Breast epithelium (tissue), 4 donors: ENCODE measurements around the gene RCOR3. TPM values are rescaled to one million over a fixed set of nuclear protein-coding genes. Genes with fewer than 3 reads are reported as not detected.

ENCODE experiments used
- DNase-seq, 2 donors: peaks; one replicate each; pipeline ENCODE4 v3.0.0-alpha.2; 2019; ENCODE audit warnings: low spot score in 2 of 2
- H3K27ac ChIP-seq, 2 donors: fragments of 200-600 bp; sonication (generic) in 1 of 2; one replicate each; pipeline ENCODE4 v1.5.1; 2016 to 2019; ENCODE audit warnings: mild to moderate bottlenecking in 1 of 2
- H3K27me3 ChIP-seq, 2 donors: fragments of 200-600 bp; sonication (generic) in 1 of 2; one replicate each; pipeline versions ENCODE4 v1.5.1 to v1.6.0; 2017 to 2019; ENCODE audit warnings: control low read depth in 1 of 2, mild to moderate bottlenecking in 1 of 2
- H3K36me3 ChIP-seq: fragments of 200-600 bp; one replicate; pipeline ENCODE4 v1.5.1; 2019
- H3K4me1 ChIP-seq, 2 donors: fragments of 200-600 bp; sonication (generic); one replicate each; pipeline ENCODE4 v1.5.1; 2016 to 2019; ENCODE audit warnings: control low read depth in 1 of 2
- H3K4me3 ChIP-seq, 3 donors: fragments of 200-600 bp; sonication (generic); 1 replicate in 2 of 3; 2 replicates in 1 of 3; pipeline ENCODE4 v1.5.1; 2016 to 2019; ENCODE audit warnings: mild to moderate bottlenecking in 3 of 3, moderate library complexity in 2 of 3
- H3K9me3 ChIP-seq, 2 donors: fragments of 200-600 bp; sonication (generic) in 1 of 2; one replicate each; pipeline ENCODE4 v1.5.1; 2016 to 2019; ENCODE audit warnings: control low read depth in 1 of 2
- POLR2A ChIP-seq: fragments of 450-650 bp; IDR thresholded peaks from one replicate; pipeline ENCODE4 v1.6.1; 2016; ENCODE audit warnings: antibody characterized with exemption, mild to moderate bottlenecking, moderate library complexity
- POLR2AphosphoS5 ChIP-seq, 3 donors: sonication (generic); formaldehyde crosslinking; IDR thresholded peaks; one replicate each; pipeline ENCODE4 v1.6.1; 2017; ENCODE audit warnings: antibody characterized with exemption in 3 of 3
- intact Hi-C: fragments of 100-400 bp; cut with DNase I; formaldehyde crosslinking; loops from one replicate; pipeline ENCODE4 v1.15.1; 2023; ENCODE audit warnings: low total_unique reads
- total RNA-seq, 3 donors: library from RNA; depleted of rRNA; stranded (reverse); fragments of >200 nt; gene quantifications; one replicate each; pipeline ENCODE4 v1.1.0, GENCODE V29; 2016
- TF ChIP-seq, protein P1 (sequence below), 3 donors: fragments of 450-650 bp; IDR thresholded peaks; one replicate each; pipeline ENCODE4 v1.5.1; 2016 to 2017; ENCODE audit warnings: antibody characterized with exemption in 3 of 3, mild to moderate bottlenecking in 3 of 3, moderate library complexity in 3 of 3

RCOR3 gene
- total RNA-seq, 3 donors from 2014 or later: 45.9 to 107 (median 62.6) TPM

- H3K9me3 ChIP-seq: no peaks in the 10 kb centered on the region
- H3K4me1 ChIP-seq: no peaks in the 10 kb centered on the region
- TF ChIP-seq POLR2A (no peak), POLR2AphosphoS5 (IDR thresholded peaks at IDR 0.05) (no peak)
- TF ChIP-seq, protein P1, sequence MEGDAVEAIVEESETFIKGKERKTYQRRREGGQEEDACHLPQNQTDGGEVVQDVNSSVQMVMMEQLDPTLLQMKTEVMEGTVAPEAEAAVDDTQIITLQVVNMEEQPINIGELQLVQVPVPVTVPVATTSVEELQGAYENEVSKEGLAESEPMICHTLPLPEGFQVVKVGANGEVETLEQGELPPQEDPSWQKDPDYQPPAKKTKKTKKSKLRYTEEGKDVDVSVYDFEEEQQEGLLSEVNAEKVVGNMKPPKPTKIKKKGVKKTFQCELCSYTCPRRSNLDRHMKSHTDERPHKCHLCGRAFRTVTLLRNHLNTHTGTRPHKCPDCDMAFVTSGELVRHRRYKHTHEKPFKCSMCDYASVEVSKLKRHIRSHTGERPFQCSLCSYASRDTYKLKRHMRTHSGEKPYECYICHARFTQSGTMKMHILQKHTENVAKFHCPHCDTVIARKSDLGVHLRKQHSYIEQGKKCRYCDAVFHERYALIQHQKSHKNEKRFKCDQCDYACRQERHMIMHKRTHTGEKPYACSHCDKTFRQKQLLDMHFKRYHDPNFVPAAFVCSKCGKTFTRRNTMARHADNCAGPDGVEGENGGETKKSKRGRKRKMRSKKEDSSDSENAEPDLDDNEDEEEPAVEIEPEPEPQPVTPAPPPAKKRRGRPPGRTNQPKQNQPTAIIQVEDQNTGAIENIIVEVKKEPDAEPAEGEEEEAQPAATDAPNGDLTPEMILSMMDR (IDR thresholded peaks at IDR 0.05): no peak
- peaks cover 8% of the 10 kb centered on the region for H3K36me3 ChIP-seq
- H3K4me3 ChIP-seq: no peak overlapping the region
- intact Hi-C loops: loop anchor here (5.0 to 10.0 kb wide), 2 partner anchors 980 to 1483 kb away; partner anchors contain the start of gene C1orf74
- H3K27ac ChIP-seq: no peak overlapping the region
- H3K27me3 ChIP-seq: no peaks in the 10 kb centered on the region
- no peak for DNase-seq
These were observed 8.2 kb downstream of the RCOR3 start for GRCh38 chr1:211267204-211267857.

- Histone ChIP-seq H3K27ac (no peak overlapping the region), H3K9me3 (no peaks in the 10 kb centered on the region), H3K4me3 (no peak overlapping the region), H3K4me1 (no peaks in the 10 kb centered on the region), H3K27me3 (no peaks in the 10 kb centered on the region), H3K36me3 (peaks cover 3% of the 10 kb centered on the region)
- TF ChIP-seq POLR2A (no peak), POLR2AphosphoS5 (IDR thresholded peaks at IDR 0.05) (no peak)
- TF ChIP-seq, protein P1 (IDR thresholded peaks at IDR 0.05): no peak
- DNase-seq: no peak
- intact Hi-C loops: no loop called here
These were observed 20.2 kb downstream of the RCOR3 start for GRCh38 chr1:211279340-211279739.

DNA sequence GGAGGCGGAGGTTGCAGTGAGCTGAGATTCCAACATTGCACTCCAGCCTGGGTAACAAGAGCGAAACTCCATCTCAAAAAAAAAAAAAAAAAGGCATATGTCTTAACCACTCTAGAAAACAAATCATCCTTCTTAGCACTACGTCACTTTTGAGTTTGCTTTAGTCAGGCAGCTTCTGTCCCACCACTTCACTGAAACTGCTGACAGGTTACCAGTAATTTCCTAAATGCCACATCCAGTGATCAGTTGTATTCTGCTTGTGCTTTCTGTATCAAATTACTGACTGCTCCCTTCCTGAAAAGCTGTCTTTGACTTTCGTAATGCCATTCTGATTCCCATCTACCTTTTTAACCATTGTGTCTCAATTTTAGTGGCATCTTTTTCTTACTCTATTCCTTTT, 21.7 kb downstream of the RCOR3 start:
- Histone ChIP-seq H3K4me3 (no peak overlapping the region), H3K27ac (no peak overlapping the region), H3K27me3 (no peaks in the 10 kb centered on the region), H3K4me1 (no peaks in the 10 kb centered on the region), H3K9me3 (no peaks in the 10 kb centered on the region), H3K36me3 (peaks cover 3% of the 10 kb centered on the region)
- no peak for DNase-seq
- TF ChIP-seq, protein P1 (IDR thresholded peaks at IDR 0.05): no peak
- no peak for TF ChIP-seq POLR2A
- TF ChIP-seq POLR2AphosphoS5 (IDR thresholded peaks at IDR 0.05): no peak
- intact Hi-C loops: no loop called here

GRCh38 chr1:211281320-211282022, 22.3 kb downstream of the RCOR3 start:
- intact Hi-C loops: no loop called here
- no peak for DNase-seq
- H3K4me1 ChIP-seq: no peaks in the 10 kb centered on the region
- no peak overlapping the region for H3K4me3 ChIP-seq
- H3K36me3 ChIP-seq: peaks cover 3% of the 10 kb centered on the region
- H3K9me3 ChIP-seq: no peaks in the 10 kb centered on the region
- TF ChIP-seq, protein P1 (IDR thresholded peaks at IDR 0.05): no peak
- TF ChIP-seq POLR2AphosphoS5 (IDR thresholded peaks at IDR 0.05) (no peak), POLR2A (no peak)
- H3K27me3 ChIP-seq: no peaks in the 10 kb centered on the region
- no peak overlapping the region for H3K27ac ChIP-seq

GRCh38 chr1:211282023-211282373, 22.8 kb downstream of the RCOR3 start:
- DNase-seq: no peak
- TF ChIP-seq POLR2A (no peak), POLR2AphosphoS5 (IDR thresholded peaks at IDR 0.05) (no peak)
- TF ChIP-seq, protein P1 (IDR thresholded peaks at IDR 0.05): no peak
- Histone ChIP-seq H3K4me3 (no peak overlapping the region), H3K4me1 (no peaks in the 10 kb centered on the region), H3K27me3 (no peaks in the 10 kb centered on the region), H3K27ac (no peak overlapping the region), H3K9me3 (no peaks in the 10 kb centered on the region), H3K36me3 (peaks cover 3% of the 10 kb centered on the region)
- intact Hi-C loops: no loop called here
